Vagina (tissue), 2 donors: ENCODE measurements around the gene TMOD4. TPM values are rescaled to one million over a fixed set of nuclear protein-coding genes. Genes with fewer than 3 reads are reported as not detected.
"Not testable (repeated sequence)": the region's sequence is repeated elsewhere in the genome, so short reads cannot be mapped to it uniquely, and the experiment has no call there.

ENCODE experiments used
- DNase-seq, 2 donors: peaks; one replicate each; pipeline ENCODE4 v3.0.0-alpha.2; 2017; ENCODE audit errors: extremely low spot score in 2 of 2
- H3K27ac ChIP-seq: fragments of 200-600 bp; sonication (generic); one replicate; pipeline ENCODE4 v1.5.1; 2019
- H3K27me3 ChIP-seq: fragments of 200-600 bp; sonication (generic); one replicate; pipeline ENCODE4 v1.5.1; 2019
- H3K36me3 ChIP-seq, 2 donors: fragments of 200-600 bp; sonication (generic); one replicate each; pipeline ENCODE4 v1.5.1; 2017 to 2019
- H3K4me1 ChIP-seq: fragments of 200-600 bp; sonication (generic); one replicate; pipeline ENCODE4 v1.5.1; 2019
- H3K4me3 ChIP-seq, 2 donors: fragments of 200-600 bp; sonication (generic); 1 replicate in 1 of 2; 2 replicates in 1 of 2; pipeline ENCODE4 v1.5.1; 2016 to 2019
- H3K9me3 ChIP-seq: fragments of 200-600 bp; sonication (generic); one replicate; pipeline ENCODE4 v1.5.1; 2019
- POLR2A ChIP-seq, 2 donors: fragments of 450-650 bp; IDR thresholded peaks; one replicate each; pipeline ENCODE4 v1.6.1; 2017; ENCODE audit warnings: antibody characterized with exemption in 2 of 2, mild to moderate bottlenecking in 2 of 2, moderate library complexity in 2 of 2
- POLR2AphosphoS5 ChIP-seq, 2 donors: sonication (generic); formaldehyde crosslinking; IDR thresholded peaks; one replicate each; pipeline ENCODE4 v1.9.0; 2017; ENCODE audit warnings: antibody characterized with exemption in 2 of 2, mild to moderate bottlenecking in 2 of 2, low read depth in 1 of 2; ENCODE audit not compliant: insufficient read depth in 1 of 2
- intact Hi-C: fragments of 100-400 bp; cut with DNase I; formaldehyde crosslinking; loops from one replicate; pipeline ENCODE4 v1.15.1; 2023
- total RNA-seq: library from RNA; depleted of rRNA; stranded (reverse); fragments of >200 nt; gene quantifications from one replicate; pipeline ENCODE4 v1.2.3, GENCODE V29; 2016
- TF ChIP-seq, protein P1 (sequence below), 3 experiments: fragments of 450-650 bp in 2 of 3; fragments of 200-600 bp in 1 of 3; sonication (generic) in 1 of 3; IDR thresholded peaks; one replicate each; pipeline ENCODE4 v1.5.1; 2017 to 2019; ENCODE audit warnings: antibody characterized with exemption in 3 of 3, mild to moderate bottlenecking in 2 of 3, moderate library complexity in 2 of 3

TMOD4 gene
- total RNA-seq, 1 donor from 2014 or later, result 2.2 TPM

DNA sequence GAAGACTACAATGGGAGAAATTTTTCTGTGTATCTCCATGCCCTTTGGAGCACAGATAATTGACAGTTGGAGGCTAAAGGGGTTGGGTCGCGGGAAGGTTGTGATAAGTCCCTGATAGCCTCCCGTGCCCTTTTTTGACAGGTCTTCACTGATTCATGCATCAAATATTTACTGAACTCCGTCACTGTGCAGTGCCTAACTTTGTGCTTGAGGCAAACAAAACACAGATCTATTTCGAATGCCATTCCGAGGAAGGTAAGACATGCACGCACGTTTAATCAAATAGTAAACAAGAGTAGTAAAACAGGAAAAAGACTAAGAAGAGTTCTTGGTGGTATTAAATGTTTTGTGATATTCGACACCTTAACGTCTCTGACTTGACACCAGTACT is 22.1 kb upstream of the TMOD4 start:
- TF ChIP-seq POLR2A (IDR thresholded peaks at IDR 0.05) (no peak), POLR2AphosphoS5 (IDR thresholded peaks at IDR 0.05; ENCODE audit: insufficient read depth in 1 of 2, low read depth in 1 of 2) (no peak)
- TF ChIP-seq, protein P1, sequence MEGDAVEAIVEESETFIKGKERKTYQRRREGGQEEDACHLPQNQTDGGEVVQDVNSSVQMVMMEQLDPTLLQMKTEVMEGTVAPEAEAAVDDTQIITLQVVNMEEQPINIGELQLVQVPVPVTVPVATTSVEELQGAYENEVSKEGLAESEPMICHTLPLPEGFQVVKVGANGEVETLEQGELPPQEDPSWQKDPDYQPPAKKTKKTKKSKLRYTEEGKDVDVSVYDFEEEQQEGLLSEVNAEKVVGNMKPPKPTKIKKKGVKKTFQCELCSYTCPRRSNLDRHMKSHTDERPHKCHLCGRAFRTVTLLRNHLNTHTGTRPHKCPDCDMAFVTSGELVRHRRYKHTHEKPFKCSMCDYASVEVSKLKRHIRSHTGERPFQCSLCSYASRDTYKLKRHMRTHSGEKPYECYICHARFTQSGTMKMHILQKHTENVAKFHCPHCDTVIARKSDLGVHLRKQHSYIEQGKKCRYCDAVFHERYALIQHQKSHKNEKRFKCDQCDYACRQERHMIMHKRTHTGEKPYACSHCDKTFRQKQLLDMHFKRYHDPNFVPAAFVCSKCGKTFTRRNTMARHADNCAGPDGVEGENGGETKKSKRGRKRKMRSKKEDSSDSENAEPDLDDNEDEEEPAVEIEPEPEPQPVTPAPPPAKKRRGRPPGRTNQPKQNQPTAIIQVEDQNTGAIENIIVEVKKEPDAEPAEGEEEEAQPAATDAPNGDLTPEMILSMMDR (IDR thresholded peaks at IDR 0.05), result no peak
- no peaks in the 10 kb centered on the region for H3K9me3 ChIP-seq
- intact Hi-C loops, result loop anchor here (2.0 kb wide), 1 partner anchor 55 kb away; no protein-coding TSS in a partner anchor
- peaks cover 0 to 6% of the 10 kb centered on the region in 2 donors for H3K36me3 ChIP-seq
- H3K27ac ChIP-seq, result peak overlapping the region; percentile 88
- no peaks in the 10 kb centered on the region for H3K27me3 ChIP-seq
- H3K4me3 ChIP-seq, result peak overlapping the region; percentile 77 to 93
- peaks cover 46% of the 10 kb centered on the region for H3K4me1 ChIP-seq
- no peak for DNase-seq

DNA sequence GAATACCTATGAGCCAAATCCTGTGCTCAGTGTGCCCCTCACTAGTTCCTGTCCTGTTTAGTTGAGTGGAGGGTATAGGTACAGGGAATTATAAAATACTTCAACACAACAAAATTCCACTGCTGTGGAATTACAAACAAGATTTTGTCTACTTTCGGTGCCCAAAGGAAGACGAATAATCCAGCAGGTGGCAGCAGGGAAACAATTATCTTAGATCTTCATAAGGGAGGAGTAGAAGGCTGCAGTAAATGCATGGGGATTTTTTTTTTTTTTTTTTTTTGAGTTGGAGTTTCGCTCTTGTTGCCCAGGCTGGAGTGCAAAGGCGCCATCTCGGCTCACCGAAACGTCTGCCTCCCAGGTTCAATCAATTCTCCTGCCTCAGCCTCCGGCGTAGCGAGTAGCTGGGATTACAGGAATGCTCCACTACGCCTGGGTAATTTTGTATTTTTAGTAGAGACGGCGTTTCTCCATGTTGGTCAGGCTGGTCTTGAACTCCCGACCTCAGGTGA is 20.6 kb upstream of the TMOD4 start:
- H3K4me3 ChIP-seq, result peak overlapping the region in 1 of 2 donors; percentile 24
- intact Hi-C loops, result no loop called here
- DNase-seq, result no peak
- peak overlapping the region; percentile 65 for H3K27ac ChIP-seq
- peaks cover 33% of the 10 kb centered on the region for H3K4me1 ChIP-seq
- H3K36me3 ChIP-seq, result no peaks in the 10 kb centered on the region
- no peaks in the 10 kb centered on the region for H3K27me3 ChIP-seq
- no peak for TF ChIP-seq POLR2A (IDR thresholded peaks at IDR 0.05)
- TF ChIP-seq, protein P1 (IDR thresholded peaks at IDR 0.05), result peak in 2 of 3 experiments; percentile 26 to 42
- TF ChIP-seq POLR2AphosphoS5 (IDR thresholded peaks at IDR 0.05; ENCODE audit: insufficient read depth in 1 of 2, low read depth in 1 of 2), result peak in 1 of 2 donors; percentile 74
- no peaks in the 10 kb centered on the region for H3K9me3 ChIP-seq

DNA sequence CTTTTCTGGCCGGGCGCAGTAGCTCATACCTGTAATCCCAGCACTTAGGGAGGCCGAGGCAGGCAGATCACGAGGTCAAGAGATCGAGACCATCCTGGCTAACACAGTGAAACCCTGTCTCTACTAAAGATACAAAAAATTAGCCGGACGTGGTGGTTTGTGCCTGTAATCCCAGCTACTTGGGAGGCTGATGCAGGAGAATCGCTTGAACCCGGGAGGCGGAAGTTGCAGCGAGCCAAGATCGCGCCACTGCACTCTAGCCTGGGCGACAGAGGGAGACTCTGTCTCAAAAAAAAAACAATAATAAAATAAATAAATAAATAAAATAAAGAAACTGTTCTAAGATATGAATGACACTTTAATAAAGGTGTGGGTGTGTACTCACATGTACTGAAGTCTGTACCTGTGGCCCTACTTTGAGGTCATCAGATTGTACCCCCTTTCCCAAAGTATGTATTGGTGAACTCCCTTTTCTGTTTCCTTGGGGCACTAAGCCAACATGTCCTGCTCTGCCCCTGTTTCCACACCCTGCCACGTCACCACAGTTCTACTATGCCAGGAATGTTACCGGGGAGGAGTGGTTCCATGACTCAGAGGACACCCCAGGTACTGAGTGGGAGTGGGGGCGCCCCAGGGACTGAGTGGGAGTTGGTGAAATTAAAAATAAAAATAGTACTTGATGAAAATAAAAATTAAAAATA is 19.3 kb upstream of the TMOD4 start:
- H3K9me3 ChIP-seq, intact Hi-C loops, H3K36me3 ChIP-seq, H3K27me3 ChIP-seq: not testable (repeated sequence)
- peaks cover 26% of the 10 kb centered on the region for H3K4me1 ChIP-seq
- peak in 1 of 2 donors; percentile 92 for DNase-seq
- peak overlapping the region; percentile 65 for H3K27ac ChIP-seq
- H3K4me3 ChIP-seq, result peak overlapping the region in 1 of 2 donors; percentile 24
- TF ChIP-seq POLR2AphosphoS5 (IDR thresholded peaks at IDR 0.05; ENCODE audit: insufficient read depth in 1 of 2, low read depth in 1 of 2), result peak in 1 of 2 donors; percentile 72

DNA sequence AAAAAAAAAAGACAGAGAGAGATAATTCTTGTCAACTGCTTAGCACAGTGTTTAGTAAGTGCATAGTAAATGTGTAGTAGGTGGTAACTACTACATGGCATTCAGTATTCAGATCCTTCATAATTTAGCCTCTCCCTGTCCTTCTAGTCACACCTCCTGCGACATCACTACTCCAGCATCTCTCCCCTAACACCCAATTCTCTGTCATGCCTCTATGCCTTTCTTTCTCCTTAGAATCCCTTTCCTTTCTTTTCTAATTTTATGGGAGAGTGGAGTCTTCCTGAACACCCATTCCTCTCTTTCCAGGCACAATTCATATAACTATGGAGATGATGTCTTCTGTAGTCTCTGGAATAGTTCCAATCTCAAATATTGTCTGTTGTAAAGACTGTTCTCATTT is 18.1 kb upstream of the TMOD4 start:
- H3K4me1 ChIP-seq, result peaks cover 23% of the 10 kb centered on the region
- H3K9me3 ChIP-seq, result no peaks in the 10 kb centered on the region
- intact Hi-C loops, result no loop called here
- no peak for DNase-seq
- no peaks in the 10 kb centered on the region for H3K36me3 ChIP-seq
- TF ChIP-seq POLR2AphosphoS5 (IDR thresholded peaks at IDR 0.05; ENCODE audit: insufficient read depth in 1 of 2, low read depth in 1 of 2), result no peak
- TF ChIP-seq, protein P1 (IDR thresholded peaks at IDR 0.05), result no peak
- no peak for TF ChIP-seq POLR2A (IDR thresholded peaks at IDR 0.05)
- no peaks in the 10 kb centered on the region for H3K27me3 ChIP-seq
- H3K4me3 ChIP-seq, result no peak overlapping the region
- no peak overlapping the region for H3K27ac ChIP-seq

DNA sequence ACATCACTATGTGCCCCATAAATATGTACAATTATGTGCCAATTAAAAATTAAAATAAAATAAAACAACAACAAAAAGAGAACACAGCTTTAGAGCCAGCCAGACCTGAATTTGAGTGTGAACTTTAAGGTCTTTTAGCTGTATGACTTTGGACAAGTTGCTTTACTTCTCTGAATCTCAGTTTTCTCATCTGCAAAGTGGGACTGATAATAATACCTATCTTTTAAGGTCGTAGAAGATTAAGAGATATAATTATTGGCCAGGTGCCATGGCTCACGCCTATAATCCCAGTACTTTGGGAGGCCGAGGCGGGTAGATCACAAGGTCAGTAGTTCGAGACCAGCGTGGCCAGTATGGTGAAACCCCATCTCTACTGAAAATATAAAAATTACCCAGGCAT is 17.5 kb upstream of the TMOD4 start:
- H3K27me3 ChIP-seq, result no peaks in the 10 kb centered on the region
- intact Hi-C loops, result no loop called here

More for the DNA sequence above, 17.5 kb upstream of the TMOD4 start:
- DNase-seq, result no peak
- Histone ChIP-seq H3K36me3 (no peaks in the 10 kb centered on the region), H3K4me1 (peaks cover 29% of the 10 kb centered on the region), H3K9me3 (no peaks in the 10 kb centered on the region), H3K4me3 (no peak overlapping the region), H3K27ac (no peak overlapping the region)
- TF ChIP-seq, protein P1 (IDR thresholded peaks at IDR 0.05), result no peak
- TF ChIP-seq POLR2AphosphoS5 (IDR thresholded peaks at IDR 0.05; ENCODE audit: insufficient read depth in 1 of 2, low read depth in 1 of 2) (no peak), POLR2A (IDR thresholded peaks at IDR 0.05) (no peak)
